GM13977 (cell line): ENCODE data around the gene CNGB1.

Experiments used
- DNase-seq: peaks from one replicate; pipeline ENCODE4 v3.0.0; 2012; ENCODE audit warnings: low spot score
- CTCF ChIP-seq: IDR thresholded peaks from 2 replicates; pipeline ENCODE4 v1.5.1; 2012; ENCODE audit warnings: mild to moderate bottlenecking, control low read depth; ENCODE audit not compliant: insufficient read depth; ENCODE audit errors: extremely low read depth, missing control alignments
- in situ Hi-C: fragments of 300-500 bp; cut with MboI; formaldehyde crosslinking; loops from one replicate; pipeline ENCODE4 v1.12.0; 2022; ENCODE audit warnings: low sequenced_read_pairs, low pct_unique_long_range_greater_than_20kb, mixed read lengths, inconsistent platforms; ENCODE audit not compliant: unreplicated experiment

The CNGB1 gene

GRCh38 chr16:57993438-57993837 lies 22.5 kb upstream of the CNGB1 start:
- no peak for TF ChIP-seq CTCF
- in situ Hi-C loops = no loop called here
- no peak for DNase-seq

GRCh38 chr16:57992084-57992483 lies 21.2 kb upstream of the CNGB1 start:
- TF ChIP-seq CTCF = no peak

GRCh38 chr16:57991551-57992059 lies 20.7 kb upstream of the CNGB1 start:
- in situ Hi-C loops = no loop called here
- DNase-seq = no peak

More at GRCh38 chr16:57992084-57992483, 21.2 kb upstream of the CNGB1 start:
- no peak for DNase-seq
- in situ Hi-C loops = no loop called here

GRCh38 chr16:57988929-57989328 lies 18.0 kb upstream of the CNGB1 start:
- DNase-seq = no peak
- in situ Hi-C loops = no loop called here
- TF ChIP-seq CTCF = no peak

More at GRCh38 chr16:57991551-57992059, 20.7 kb upstream of the CNGB1 start:
- no peak for TF ChIP-seq CTCF

GRCh38 chr16:57987441-57988177 lies 16.7 kb upstream of the CNGB1 start:
- TF ChIP-seq CTCF = no peak
- in situ Hi-C loops = no loop called here
- DNase-seq = no peak

GRCh38 chr16:57986196-57986595 lies 15.3 kb upstream of the CNGB1 start:
- in situ Hi-C loops = no loop called here
- no peak for TF ChIP-seq CTCF
- no peak for DNase-seq
